Loucy (cell line): ENCODE data around the gene UTF1.

Experiments
- EZH2phosphoT487 ChIP-seq: fragments of 200-600 bp; IDR thresholded peaks from 2 replicates; pipeline ENCODE4 v1.6.1; 2018; ENCODE audit warnings: antibody characterized with exemption, mild to moderate bottlenecking, moderate library complexity, borderline replicate concordance
- TF ChIP-seq, protein P1 (sequence below): fragments of 200-600 bp; sonication (generic); conservative IDR thresholded peaks from 2 replicates; pipeline ENCODE4 v1.5.1; 2014; ENCODE audit warnings: mild to moderate bottlenecking, antibody characterized with exemption, low read length

DNA sequence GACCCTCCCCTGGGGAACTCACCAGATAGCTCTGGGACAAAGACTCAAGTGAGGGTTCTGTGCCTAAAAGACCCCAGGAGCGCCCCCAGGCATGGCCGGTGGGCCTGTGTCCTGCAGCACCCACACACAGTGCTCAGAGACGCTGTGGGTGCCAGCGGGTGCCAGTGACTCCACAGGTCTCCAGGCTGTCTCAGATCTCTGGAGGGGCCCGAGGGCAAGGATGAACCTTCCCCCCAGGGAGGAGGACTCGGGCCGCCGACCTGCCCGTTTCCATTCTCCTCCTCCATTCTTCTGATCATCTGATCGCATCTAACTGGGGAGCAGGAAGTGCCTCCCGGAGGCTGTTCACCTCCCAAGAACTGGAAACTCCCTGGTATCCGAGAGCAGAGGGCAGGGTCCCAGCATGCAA is 45.7 kb downstream of the UTF1 start:
- TF ChIP-seq, protein P1, sequence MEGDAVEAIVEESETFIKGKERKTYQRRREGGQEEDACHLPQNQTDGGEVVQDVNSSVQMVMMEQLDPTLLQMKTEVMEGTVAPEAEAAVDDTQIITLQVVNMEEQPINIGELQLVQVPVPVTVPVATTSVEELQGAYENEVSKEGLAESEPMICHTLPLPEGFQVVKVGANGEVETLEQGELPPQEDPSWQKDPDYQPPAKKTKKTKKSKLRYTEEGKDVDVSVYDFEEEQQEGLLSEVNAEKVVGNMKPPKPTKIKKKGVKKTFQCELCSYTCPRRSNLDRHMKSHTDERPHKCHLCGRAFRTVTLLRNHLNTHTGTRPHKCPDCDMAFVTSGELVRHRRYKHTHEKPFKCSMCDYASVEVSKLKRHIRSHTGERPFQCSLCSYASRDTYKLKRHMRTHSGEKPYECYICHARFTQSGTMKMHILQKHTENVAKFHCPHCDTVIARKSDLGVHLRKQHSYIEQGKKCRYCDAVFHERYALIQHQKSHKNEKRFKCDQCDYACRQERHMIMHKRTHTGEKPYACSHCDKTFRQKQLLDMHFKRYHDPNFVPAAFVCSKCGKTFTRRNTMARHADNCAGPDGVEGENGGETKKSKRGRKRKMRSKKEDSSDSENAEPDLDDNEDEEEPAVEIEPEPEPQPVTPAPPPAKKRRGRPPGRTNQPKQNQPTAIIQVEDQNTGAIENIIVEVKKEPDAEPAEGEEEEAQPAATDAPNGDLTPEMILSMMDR: no peak
- no peak for TF ChIP-seq EZH2phosphoT487
